HEK293T (cell line): Measurements from ENCODE around the gene NAP1L3.

Experiments
- CTCF ChIA-PET: fragments of 350-600 bp; formaldehyde crosslinking; extraction: SDS; loops from one replicate; lab custom pipeline; 2021; ENCODE audit warnings: antibody characterized with exemption, inconsistent platforms; lab: Yijun Ruan, JAX
- POLR2A ChIA-PET: fragments of 350-600 bp; formaldehyde crosslinking; extraction: SDS; loops from one replicate; lab custom pipeline; 2020; ENCODE audit warnings: antibody characterized with exemption, inconsistent platforms; lab: Yijun Ruan, JAX
- DNase-seq: peaks from one replicate; pipeline ENCODE4 v3.0.0; 2012; ENCODE audit warnings: mixed read lengths; ENCODE audit errors: extremely low spot score
- ARNT ChIP-seq: fragments of 450-650 bp; IDR thresholded peaks from 2 replicates; pipeline ENCODE4 v1.6.1; 2017; ENCODE audit warnings: mild to moderate bottlenecking
- BHLHE40 ChIP-seq: fragments of 450-650 bp; IDR thresholded peaks from 2 replicates; pipeline ENCODE4 v1.6.1; 2016; ENCODE audit warnings: mild to moderate bottlenecking, moderate library complexity, borderline replicate concordance
- CTBP1 ChIP-seq: fragments of 450-650 bp; IDR thresholded peaks from 2 replicates; pipeline ENCODE4 v1.6.1; 2016; ENCODE audit warnings: borderline replicate concordance
- ELF4 ChIP-seq: fragments of 450-650 bp; IDR thresholded peaks from 2 replicates; pipeline ENCODE4 v1.6.1; 2017; ENCODE audit warnings: antibody characterized with exemption
- FOXA1 ChIP-seq: fragments of 450-650 bp; IDR thresholded peaks from 2 replicates; pipeline ENCODE4 v1.6.1; 2016; ENCODE audit warnings: mild to moderate bottlenecking
- FOXK2 ChIP-seq: fragments of 450-650 bp; IDR thresholded peaks from 2 replicates; pipeline ENCODE4 v1.6.1; 2016; ENCODE audit warnings: mild to moderate bottlenecking
- FOXM1 ChIP-seq: fragments of 450-650 bp; IDR thresholded peaks from 2 replicates; pipeline ENCODE4 v1.6.1; 2017; ENCODE audit warnings: mild to moderate bottlenecking, borderline replicate concordance
- HDGF ChIP-seq: fragments of 450-650 bp; IDR thresholded peaks from 2 replicates; pipeline ENCODE4 v1.6.1; 2017; ENCODE audit warnings: antibody characterized with exemption, borderline replicate concordance
- L3MBTL2 ChIP-seq: fragments of 450-650 bp; conservative IDR thresholded peaks from 2 replicates; pipeline ENCODE4 v1.6.1; 2016; ENCODE audit warnings: mild to moderate bottlenecking
- LEF1 ChIP-seq: fragments of 450-650 bp; IDR thresholded peaks from 2 replicates; pipeline ENCODE4 v1.6.1; 2017; ENCODE audit warnings: mild to moderate bottlenecking, borderline replicate concordance
- NFRKB ChIP-seq: fragments of 450-650 bp; IDR thresholded peaks from 2 replicates; pipeline ENCODE4 v1.6.1; 2016; ENCODE audit warnings: mild to moderate bottlenecking, moderate library complexity
- SP1 ChIP-seq: fragments of 450-650 bp; IDR thresholded peaks from 2 replicates; pipeline ENCODE4 v1.6.1; 2017
- SUZ12 ChIP-seq: fragments of 450-650 bp; IDR thresholded peaks from 2 replicates; pipeline ENCODE4 v1.6.1; 2016; ENCODE audit warnings: mild to moderate bottlenecking
- TARDBP ChIP-seq: fragments of 450-650 bp; IDR thresholded peaks from 2 replicates; pipeline ENCODE4 v1.6.1; 2016
- ZNF384 ChIP-seq: fragments of 450-650 bp; IDR thresholded peaks from 2 replicates; pipeline ENCODE4 v1.6.1; 2016
- TF ChIP-seq, protein P1 (sequence below): fragments of 450-650 bp; IDR thresholded peaks from 2 replicates; pipeline ENCODE4 v1.6.1; 2016

Gene NAP1L3

DNA sequence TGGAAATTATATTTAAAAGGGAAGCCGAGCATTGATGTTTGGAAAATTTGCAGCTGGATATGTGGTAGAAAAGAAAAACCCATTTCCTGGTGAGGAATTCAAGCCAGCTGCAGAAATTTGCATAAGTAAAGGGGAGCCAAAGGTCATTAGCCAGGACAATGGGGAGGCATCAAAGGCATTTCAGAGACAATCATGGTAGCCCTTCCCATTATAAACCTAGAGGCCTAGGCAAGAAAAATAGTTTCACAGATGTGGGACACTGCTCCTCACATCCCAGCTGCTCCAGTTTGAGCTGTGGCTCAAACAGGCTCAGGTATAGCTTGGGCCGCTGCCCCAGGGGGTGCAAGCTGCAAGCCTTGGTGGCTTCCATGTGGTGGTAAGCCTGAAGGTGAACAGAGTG is 35.8 kb downstream of the NAP1L3 start:
- ChIA-PET CTCF (no interaction called here), POLR2A (no interaction called here)
- TF ChIP-seq FOXM1 (no peak), SUZ12 (no peak), ARNT (no peak), L3MBTL2 (no peak), BHLHE40 (no peak), LEF1 (no peak), FOXK2 (no peak), SP1 (no peak), ZNF384 (no peak), ELF4 (no peak), NFRKB (no peak), CTBP1 (no peak), TARDBP (no peak), FOXA1 (no peak), HDGF (no peak)
- TF ChIP-seq, protein P1, sequence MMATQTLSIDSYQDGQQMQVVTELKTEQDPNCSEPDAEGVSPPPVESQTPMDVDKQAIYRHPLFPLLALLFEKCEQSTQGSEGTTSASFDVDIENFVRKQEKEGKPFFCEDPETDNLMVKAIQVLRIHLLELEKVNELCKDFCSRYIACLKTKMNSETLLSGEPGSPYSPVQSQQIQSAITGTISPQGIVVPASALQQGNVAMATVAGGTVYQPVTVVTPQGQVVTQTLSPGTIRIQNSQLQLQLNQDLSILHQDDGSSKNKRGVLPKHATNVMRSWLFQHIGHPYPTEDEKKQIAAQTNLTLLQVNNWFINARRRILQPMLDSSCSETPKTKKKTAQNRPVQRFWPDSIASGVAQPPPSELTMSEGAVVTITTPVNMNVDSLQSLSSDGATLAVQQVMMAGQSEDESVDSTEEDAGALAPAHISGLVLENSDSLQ = no peak
- no peak for DNase-seq
